HG03442 (cell line): ENCODE results near the gene SLC18A2.
"Not testable (repeated sequence)": the region's sequence is repeated elsewhere in the genome, so short reads cannot be mapped to it uniquely, and the experiment has no call there.

Experiments used
- ATAC-seq: cut with Tn5 transposase; IDR thresholded peaks from one replicate; pipeline ENCODE4 v1.9.1; 2021; ENCODE audit warnings: mild to moderate bottlenecking, moderate library complexity; ENCODE audit not compliant: unreplicated experiment

Gene SLC18A2

GRCh38 chr10:117262291-117262902, 21.5 kb downstream of the SLC18A2 start:
- ATAC-seq: no peak

GRCh38 chr10:117262903-117263293, 22.0 kb downstream of the SLC18A2 start:
- no peak for ATAC-seq

GRCh38 chr10:117264782-117265181, 23.9 kb downstream of the SLC18A2 start:
- ATAC-seq: no peak

- no peak for ATAC-seq
Measured at GRCh38 chr10:117266400-117266799, 25.5 kb downstream of the SLC18A2 start.

GRCh38 chr10:117266812-117267211, 25.9 kb downstream of the SLC18A2 start:
- no peak for ATAC-seq

- ATAC-seq: no peak
Measured at GRCh38 chr10:117268258-117268657, 27.3 kb downstream of the SLC18A2 start.

- ATAC-seq: no peak
Measured at GRCh38 chr10:117268907-117269306, 28.0 kb downstream of the SLC18A2 start.

- ATAC-seq: no peak
Measured at GRCh38 chr10:117271427-117271826, 30.5 kb downstream of the SLC18A2 start.

- ATAC-seq: no peak
Measured at GRCh38 chr10:117272195-117273076, 31.5 kb downstream of the SLC18A2 start.

- no peak for ATAC-seq
Measured at GRCh38 chr10:117273980-117274379, 33.1 kb downstream of the SLC18A2 start.

GRCh38 chr10:117274509-117274908, 33.6 kb downstream of the SLC18A2 start:
- no peak for ATAC-seq

GRCh38 chr10:117275121-117275520, 34.2 kb downstream of the SLC18A2 start:
- ATAC-seq: no peak

GRCh38 chr10:117277675-117278074, 36.8 kb downstream of the SLC18A2 start:
- no peak for ATAC-seq

GRCh38 chr10:117284716-117285494, 44.0 kb downstream of the SLC18A2 start:
- ATAC-seq: no peak

GRCh38 chr10:117290872-117291271, 50.0 kb downstream of the SLC18A2 start:
- ATAC-seq: not testable (repeated sequence)

GRCh38 chr10:117294039-117294645, 53.2 kb downstream of the SLC18A2 start:
- ATAC-seq: no peak

GRCh38 chr10:117294735-117295134, 53.8 kb downstream of the SLC18A2 start:
- ATAC-seq: no peak

- ATAC-seq: no peak
Measured at GRCh38 chr10:117298219-117298618, 57.3 kb downstream of the SLC18A2 start.

GRCh38 chr10:117299435-117299834, 58.5 kb downstream of the SLC18A2 start:
- no peak for ATAC-seq

GRCh38 chr10:117300671-117301070, 59.8 kb downstream of the SLC18A2 start:
- ATAC-seq: no peak

GRCh38 chr10:117303451-117303850, 62.5 kb downstream of the SLC18A2 start:
- ATAC-seq: not testable (repeated sequence)
